HG02884 (cell line): ENCODE data around the gene USP2.
"Not testable (repeated sequence)": the region's sequence is repeated elsewhere in the genome, so short reads cannot be mapped to it uniquely, and the experiment has no call there.

Experiments
- ATAC-seq: cut with Tn5 transposase; IDR thresholded peaks from one replicate; pipeline ENCODE4 v1.9.1; 2021; ENCODE audit warnings: mild to moderate bottlenecking, moderate library complexity; ENCODE audit not compliant: unreplicated experiment

USP2 gene

GRCh38 chr11:119414321-119414720, 32.8 kb upstream of the USP2 start:
- no peak for ATAC-seq

DNA sequence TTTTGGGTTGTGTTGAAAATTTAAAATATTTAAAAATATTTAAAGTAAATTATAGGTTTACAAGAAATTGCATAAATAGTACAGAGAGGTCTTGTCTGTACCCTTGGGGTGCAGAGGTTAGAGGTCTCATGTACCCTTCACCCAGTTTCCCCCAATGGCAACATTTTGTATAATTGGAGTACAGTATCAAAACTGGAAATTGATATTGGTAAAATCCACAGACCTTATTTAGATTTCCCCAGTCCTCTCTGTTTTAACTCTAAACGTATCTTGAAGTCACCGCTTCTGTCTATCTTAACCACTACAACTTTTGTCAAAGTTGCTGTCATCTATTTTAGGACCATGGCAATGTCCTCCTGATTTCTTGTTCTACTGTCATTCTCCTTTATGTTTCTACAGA, 30.6 kb upstream of the USP2 start:
- ATAC-seq, result no peak

GRCh38 chr11:119410501-119410900, 29.0 kb upstream of the USP2 start:
- ATAC-seq, result no peak

- ATAC-seq, result no peak
Observed at GRCh38 chr11:119409731-119410130, 28.2 kb upstream of the USP2 start.

DNA sequence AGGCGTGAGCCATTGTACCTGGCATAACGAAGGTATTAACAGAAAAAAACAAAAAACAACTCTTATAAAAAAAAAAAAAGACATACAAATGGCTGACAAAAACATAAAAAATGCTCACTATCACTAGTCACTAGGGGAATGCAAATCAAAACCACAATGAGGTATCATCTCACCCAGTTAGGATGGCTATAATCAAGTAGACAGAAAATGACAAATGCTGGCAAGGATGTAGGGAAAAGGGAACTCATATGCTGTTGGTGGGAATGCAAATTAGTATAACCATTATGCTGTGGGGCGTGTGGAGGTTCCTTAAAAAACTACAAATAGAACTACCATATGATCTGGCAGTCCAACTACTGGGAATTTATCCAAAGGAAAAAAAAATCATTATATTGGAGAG, 24.5 kb upstream of the USP2 start:
- no peak for ATAC-seq

DNA sequence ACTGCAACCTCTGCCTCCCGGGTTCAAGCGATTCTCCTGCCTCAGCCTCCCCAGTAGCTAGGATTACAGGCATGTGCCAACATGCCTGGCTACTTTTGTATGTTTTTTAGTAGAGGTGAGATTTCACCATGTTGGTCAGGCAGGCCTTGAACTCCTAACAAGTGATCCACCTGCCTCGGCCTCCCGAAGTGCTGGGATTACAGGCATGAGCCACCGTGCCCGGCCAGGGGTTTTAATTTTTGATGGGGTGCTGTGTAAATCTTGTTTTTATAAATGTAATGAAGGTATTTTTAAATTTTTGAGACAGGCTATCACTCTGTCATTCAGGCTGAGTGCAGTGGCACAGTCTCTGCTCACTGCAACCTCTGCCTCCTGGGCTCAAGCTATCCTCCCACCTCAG, 24.0 kb upstream of the USP2 start:
- not testable (repeated sequence) for ATAC-seq

GRCh38 chr11:119404872-119405271, 23.4 kb upstream of the USP2 start:
- no peak for ATAC-seq

DNA sequence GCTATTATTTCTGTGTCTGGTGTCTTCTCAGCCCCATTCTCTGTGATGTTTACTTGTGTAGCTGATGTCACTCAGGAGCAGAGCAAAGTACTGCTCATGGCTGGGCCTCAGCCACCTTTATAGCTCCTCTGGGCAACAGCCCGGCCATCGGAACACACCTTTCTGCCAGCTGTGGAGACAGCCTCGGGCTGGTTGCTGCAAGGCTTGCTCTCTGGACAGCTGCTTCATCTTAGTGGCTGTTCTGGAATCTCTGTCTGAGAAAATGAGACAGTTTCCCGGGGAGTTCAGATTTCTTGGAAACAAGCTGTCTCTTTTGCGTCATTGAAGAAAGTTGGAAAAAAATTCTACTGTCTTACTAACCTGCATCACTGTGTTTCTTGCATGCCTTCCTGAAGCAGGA, 21.5 kb upstream of the USP2 start:
- ATAC-seq, result no peak

DNA sequence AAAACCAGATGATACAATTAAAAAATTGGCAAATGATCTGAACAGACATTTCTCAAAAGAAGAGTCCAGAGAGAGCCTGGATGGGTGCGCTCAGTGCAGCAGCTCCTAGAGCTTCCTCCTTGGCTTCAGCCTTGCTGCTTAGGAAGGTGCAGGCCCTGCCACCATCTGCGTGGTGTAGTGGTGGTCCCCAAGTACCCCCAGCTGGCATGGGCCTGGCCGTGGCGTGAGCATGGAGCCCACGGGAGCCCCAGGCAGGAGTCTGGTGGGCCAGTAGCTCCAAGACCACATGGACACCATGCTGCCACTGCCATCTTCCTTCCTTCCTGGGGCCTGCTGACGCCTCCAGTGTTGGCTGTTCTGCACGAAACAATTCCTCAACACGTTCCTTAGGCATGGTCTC, 21.0 kb upstream of the USP2 start:
- ATAC-seq, result no peak

- ATAC-seq, result no peak
Observed at GRCh38 chr11:119400860-119401259, 19.4 kb upstream of the USP2 start.

DNA sequence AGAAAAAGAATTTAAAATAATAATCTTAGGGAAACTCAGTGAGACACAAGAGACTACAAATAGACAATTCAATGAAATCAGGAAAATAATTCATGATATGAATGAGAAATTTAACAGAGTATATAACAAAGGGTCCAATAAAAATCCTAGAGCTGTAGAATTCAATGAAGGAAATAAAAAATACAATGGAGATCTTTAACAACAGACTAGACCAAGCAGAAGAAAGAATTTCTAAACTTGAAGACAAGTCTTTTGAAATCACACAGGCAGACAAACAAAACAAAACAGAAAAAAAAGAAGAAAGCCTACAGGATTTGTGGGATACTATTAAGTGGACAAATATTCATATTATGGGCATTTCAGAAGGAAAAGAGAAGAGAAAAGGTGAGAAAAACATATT, 16.2 kb upstream of the USP2 start:
- no peak for ATAC-seq

DNA sequence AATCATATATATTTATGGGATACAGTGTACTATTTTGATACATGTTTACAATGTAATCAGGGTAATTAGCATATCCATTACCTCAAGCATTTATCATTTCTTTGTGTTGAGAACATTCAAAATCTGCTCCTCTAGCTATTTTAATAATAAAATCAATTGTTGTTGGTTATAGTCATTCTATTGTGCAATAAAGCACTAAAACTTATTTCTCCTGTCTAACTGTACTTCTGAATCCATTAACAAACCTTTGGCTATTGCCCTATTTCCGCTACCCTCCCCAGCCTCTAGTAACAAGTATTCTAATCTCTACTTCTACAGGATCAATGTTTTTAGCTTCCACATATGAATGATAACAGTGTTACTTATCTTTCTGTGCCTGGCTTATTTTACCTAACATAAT, 15.3 kb upstream of the USP2 start:
- no peak for ATAC-seq

GRCh38 chr11:119391275-119391674, 9.8 kb upstream of the USP2 start:
- ATAC-seq, result no peak

DNA sequence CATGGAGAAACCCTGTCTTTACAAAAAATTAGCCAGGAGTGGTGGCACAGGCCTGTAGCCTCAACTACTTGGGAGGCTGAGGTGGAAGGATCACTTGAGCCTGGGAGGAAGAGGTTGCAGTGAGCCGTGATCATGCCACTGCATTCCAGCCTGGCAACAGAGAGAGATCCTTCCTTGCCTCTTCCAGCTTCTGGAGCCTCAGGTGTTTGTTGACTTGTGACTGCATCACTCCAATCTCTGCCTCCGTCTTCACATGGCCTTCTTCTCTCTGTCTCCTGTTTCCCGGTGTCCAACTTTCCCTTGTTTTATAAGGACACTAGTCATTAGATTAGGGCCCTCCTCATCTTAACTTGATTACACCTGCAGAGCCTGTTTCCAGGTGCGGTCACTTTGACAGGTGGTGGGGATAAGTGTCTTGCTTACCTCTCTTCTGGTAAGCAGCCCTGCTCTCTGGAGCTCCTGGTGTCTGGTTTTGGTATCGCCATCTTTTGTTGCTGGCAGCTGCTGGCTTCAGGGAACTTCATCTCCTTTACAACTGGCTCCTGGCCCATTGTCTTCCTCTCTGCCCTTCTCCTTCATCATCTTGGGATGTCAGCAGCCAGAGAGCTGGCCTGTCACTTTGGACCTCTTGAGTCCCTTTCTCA, 8.2 kb upstream of the USP2 start:
- ATAC-seq, result no peak

DNA sequence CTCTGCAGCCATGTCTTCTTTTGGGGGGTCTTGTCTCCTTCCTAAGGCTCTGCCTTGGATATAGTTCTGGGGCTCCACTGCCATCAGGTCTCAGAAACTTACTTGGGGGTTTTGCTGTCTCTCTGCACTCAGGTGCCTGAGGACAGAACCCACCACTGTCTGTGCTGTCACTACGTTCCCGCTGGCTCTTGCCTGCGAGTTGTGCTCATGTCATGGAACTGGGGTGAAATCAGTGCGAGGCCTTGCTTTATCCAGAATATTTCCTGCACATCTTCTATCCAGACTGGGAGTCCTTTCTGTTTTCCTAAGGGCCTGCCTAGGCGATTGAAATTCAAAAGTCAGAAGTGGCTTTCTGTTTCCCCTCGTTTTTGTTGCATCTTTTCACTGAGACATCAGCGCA, 6.6 kb upstream of the USP2 start:
- no peak for ATAC-seq

GRCh38 chr11:119384332-119384731, 2.8 kb upstream of the USP2 start:
- ATAC-seq, result no peak

DNA sequence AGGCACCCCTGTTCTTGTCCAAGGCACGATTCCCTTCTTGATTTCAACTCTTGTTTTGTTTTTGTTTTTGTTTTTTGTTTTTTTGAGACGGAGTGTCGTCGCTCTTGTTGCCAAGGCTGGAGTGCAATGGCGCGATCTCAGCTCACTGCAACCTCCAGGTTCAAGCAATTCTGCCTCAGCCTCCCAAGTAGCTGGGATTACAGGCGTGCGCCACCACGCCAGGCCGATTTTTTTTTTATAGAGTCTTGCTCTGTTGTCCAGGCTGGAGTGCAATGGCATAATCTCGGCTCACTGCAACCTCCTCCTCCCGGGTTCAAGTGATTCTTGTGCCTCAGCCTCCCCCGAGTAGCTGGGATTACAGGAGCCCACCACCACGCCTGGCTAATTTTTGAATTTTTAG, 1.0 kb upstream of the USP2 start:
- ATAC-seq, result not testable (repeated sequence)

- no peak for ATAC-seq
Observed at GRCh38 chr11:119382101-119382500, 611 bp upstream of the USP2 start.

DNA sequence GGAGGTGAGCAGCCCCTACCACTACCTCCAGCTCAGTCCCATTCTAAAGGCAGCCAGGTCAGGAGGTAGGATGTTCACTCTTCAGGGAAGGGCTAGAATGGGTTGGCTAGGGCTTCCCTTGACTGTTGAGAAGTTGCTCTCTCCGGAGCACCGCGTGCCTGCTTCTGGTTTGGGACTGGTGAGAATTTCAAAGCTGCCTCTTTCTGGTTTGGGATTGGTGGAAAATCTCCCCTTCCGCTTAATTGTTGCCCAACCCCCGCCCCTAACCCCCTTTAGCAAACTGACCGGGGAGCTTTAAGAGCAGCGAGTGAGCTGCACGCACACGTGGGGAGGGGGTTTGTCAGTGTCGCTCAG, 686 bp downstream of the USP2 start:
- no peak for ATAC-seq

GRCh38 chr11:119380160-119380826, 1.2 kb downstream of the USP2 start:
- ATAC-seq, result no peak

GRCh38 chr11:119378851-119379465, 2.5 kb downstream of the USP2 start:
- no peak for ATAC-seq

DNA sequence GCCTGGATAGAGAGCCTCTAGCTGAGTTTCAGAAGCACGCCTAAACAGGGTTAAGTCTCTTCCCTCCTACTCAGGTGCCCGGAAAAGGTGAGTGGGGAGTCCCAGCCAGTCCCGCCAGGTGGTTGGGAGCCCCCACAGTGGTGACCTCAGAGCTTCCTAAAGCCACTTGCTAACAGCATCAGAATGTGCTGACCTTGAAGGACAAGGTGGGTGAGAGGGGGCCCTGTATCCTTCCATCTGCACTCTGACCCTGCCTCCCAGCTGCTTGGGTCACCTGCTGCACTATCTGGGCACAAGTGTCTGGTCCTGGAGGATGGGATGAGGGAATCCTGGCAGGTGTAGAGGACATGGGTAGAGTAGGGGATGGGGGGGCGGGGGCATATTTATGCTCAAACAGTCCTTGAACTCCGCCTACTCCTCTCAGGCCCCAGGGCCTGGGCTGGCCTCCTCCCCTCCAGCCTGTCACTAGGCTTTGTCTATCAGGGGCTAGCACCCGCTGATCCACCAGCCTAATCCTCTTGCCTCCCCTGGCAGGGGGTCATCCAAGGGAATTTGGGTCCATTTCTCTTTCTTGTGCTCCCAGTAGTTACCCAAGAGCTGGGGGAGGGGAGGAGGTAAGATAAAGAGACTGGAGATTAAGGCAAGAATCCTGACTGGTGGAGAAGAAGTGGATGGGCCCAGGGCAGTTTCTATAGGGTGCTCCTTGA, 3.4 kb downstream of the USP2 start:
- ATAC-seq, result no peak
